GM19395 (cell line): ENCODE data around the gene RAB31.

Experiments used
- ATAC-seq: cut with Tn5 transposase; IDR thresholded peaks from one replicate; pipeline ENCODE4 v1.9.1; 2021; ENCODE audit warnings: mild to moderate bottlenecking, moderate library complexity; ENCODE audit not compliant: unreplicated experiment

The RAB31 gene

GRCh38 chr18:9910071-9910470 lies 202.0 kb downstream of the RAB31 start:
- no peak for ATAC-seq

GRCh38 chr18:9910661-9911060 lies 202.6 kb downstream of the RAB31 start:
- ATAC-seq: no peak

- ATAC-seq: no peak
These were observed 203.1 kb downstream of the RAB31 start for GRCh38 chr18:9911226-9911625.
